GM21619 (cell line): ENCODE measurements around the gene CFAP54.
"Not testable (repeated sequence)": the region's sequence is repeated elsewhere in the genome, so short reads cannot be mapped to it uniquely, and the experiment has no call there.

Source experiments
- ATAC-seq: cut with Tn5 transposase; IDR thresholded peaks from one replicate; pipeline ENCODE4 v1.9.1; 2021; ENCODE audit not compliant: unreplicated experiment

Gene CFAP54, protein sequence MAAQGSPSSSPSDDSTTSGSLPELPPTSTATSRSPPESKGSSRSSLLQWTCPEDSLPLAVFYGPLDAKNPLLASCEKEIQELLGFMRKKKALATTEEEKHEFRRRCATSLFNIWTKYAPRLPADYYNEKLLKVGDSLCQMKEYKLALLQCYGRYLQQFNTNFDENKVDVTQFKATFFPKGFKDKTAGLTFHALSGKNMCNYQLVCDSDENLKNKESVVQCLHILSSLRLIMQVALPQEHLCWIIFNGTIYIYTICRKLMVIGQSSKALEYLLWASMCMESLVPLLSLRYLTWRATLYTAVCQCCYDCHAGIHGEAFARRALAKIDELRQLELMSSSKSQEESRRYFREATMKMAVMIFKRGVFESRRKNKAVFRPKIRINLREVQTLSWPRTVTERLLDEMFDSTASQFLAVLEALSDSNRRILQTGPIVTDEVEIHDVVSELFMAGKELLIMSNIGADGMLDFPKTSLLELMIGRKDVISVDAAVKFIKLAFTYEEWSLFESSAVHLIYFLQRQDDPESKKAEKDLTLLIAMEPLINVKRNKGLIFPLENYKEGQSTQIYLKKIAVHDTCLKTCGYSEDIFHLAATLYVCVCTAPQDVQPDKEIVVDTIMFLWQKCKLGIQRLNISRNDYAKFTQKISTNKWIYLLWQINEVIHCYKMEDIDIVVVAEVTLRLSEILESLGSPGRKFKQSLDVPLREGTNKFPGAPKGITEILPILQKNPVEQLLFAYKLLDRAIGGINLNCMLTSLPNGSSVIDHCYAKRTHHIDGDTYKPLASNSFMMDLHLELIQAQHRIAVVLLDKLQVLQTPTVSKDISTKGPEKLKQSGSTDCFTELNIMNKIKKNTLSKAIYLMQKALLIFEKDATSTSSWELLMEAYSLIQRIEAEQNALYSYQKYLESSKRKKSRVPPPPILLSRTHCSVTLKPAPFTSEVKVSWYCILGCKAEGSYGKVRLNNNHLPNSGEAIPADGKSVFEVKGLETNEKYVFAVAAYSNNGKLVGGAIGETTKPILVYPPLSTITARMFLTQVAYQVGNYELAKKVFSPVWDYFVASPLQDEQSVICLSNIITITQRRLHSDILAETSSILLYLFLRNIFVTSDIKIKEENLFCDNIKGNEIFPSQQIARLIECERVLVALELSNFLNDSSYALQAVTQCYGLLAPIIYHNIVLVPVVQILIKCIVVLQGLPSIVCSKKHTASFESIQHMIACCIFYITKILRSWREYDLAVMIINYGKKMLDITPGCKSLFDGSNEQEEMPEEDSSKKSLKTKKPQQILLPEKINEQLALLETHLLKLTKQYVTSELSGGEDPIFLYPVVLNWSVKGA (N-terminal part only)

DNA sequence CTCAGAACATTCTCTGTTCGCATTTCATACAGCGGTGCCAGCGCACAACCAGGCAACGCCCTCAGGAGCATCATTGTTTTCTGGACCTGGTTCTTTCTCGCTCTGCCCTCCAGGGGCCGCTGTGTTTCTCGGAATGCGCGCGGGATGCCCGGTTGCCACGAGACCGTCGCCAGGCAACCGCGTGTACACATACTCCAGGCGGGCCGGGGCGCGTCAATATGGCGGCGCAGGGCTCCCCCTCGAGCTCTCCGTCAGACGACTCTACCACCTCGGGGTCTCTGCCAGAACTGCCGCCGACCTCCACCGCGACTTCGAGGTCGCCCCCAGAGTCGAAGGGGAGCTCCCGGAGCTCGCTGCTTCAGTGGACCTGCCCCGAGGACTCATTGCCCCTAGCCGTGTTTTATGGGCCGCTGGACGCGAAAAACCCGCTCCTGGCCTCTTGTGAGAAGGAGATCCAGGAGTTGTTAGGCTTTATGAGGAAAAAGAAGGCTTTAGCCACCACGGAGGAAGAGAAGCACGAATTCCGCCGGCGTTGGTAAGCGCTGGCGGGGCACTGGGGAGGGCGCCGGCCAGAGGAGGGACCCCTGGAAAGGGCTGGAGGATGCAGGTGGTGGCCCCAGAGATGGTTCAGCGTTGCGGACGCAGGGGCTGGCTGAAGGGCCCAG is at the start of gene CFAP54:
Gene CFAP54, plus strand, starts transcription at position 186 of the 665 bp plus-strand sequence. Its CDS starts 33 bp downstream, at position 219.
- peak; percentile 90 for ATAC-seq

DNA sequence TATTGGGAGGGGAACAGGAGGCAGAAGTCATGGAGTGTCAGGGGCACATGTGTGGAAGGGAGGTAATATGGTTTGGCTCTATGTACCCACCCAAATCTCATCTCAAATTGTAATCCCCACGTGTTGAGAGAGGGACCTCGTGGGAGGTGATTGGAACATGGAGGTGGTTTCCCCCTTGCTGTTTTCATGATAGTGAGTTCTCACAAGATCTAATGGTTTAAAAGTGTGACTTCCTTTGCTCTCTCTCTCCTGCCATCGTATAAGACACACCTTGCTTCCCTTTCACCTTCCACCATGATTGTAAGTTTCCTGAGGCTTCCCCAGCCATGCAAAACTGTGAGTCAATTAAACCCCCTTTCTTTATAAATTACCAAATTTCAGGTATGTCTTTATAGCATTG is 47.6 kb upstream of the CFAP54 start:
- ATAC-seq: no peak

DNA sequence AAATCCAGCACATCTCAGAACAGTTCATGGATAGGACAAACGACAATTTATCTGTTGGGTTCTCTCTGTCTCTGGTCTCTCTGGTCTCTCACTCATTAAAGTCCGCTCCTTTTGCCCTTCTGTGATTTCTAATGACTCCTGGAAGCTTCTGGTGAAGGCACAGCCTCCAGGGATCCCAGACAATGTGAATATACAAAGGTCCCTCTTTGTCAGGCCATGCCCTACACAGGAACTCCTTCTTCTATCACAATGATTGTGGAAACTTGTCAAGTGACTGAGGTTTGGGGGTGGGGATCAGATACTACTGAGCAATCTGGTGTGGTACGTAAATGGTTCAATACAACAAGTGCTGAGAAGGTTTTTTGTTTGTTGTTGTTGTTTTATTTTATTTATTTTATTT is 46.5 kb upstream of the CFAP54 start:
- ATAC-seq: no peak

DNA sequence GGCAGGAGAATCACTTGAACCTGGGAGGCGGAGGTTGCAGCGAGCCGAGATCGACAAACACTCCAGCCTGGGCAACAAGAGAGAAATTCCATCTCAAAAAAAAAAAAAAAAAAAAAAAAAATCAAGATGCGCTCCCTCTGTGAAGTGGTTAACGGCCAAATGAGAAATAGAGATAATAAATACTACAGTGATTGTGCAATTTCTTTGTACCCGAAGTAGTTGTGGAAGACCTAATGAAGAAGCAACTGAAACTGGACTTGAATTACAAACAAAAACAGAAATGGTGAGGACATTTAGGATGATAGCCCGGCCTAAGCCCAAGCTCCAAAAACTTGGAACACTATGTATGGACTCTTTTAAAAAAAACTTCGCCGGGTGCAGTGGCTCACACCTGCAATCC is 45.0 kb upstream of the CFAP54 start:
- ATAC-seq: no peak

DNA sequence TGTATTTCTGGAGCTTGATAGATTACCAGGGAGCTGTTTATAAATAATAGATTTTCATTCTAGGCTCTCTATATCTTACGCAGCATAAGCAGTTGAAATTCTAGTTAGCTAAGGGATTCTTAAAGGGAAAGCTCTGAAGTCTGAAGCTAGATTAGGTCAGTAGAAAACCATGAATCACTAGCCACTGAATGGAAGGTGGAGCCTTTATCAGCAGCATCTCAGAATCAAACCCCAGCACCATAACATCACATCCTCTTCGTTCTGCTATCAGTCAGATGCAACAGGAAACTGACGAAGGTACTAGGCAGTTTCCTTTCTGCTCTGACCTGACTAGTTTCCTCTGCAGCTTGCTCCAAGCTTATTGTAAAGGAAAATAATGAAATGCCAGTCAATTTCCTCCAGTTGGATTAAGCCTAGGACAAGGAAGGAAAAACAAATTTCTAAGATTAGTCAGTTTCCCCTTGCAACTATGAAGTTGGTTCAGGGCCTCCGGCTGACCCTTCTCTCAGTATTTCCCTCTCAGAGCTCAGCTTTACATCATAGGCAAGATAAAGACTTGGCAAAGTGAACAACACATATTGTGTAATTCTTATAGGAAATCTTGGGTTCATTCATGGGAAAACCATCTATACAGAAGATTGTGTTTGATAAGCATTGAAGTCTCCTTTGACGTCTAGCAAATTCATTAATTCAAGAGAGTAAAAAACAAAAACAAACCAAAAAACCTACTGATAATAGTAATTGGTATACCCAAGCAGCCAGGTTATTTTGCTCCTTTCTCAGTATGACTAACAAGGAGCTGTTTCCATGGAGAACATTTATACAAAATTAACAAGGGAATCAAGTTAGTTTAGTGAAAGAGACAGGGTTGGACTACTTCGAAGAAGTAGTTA is 43.4 kb upstream of the CFAP54 start:
- peak; percentile 98 for ATAC-seq

DNA sequence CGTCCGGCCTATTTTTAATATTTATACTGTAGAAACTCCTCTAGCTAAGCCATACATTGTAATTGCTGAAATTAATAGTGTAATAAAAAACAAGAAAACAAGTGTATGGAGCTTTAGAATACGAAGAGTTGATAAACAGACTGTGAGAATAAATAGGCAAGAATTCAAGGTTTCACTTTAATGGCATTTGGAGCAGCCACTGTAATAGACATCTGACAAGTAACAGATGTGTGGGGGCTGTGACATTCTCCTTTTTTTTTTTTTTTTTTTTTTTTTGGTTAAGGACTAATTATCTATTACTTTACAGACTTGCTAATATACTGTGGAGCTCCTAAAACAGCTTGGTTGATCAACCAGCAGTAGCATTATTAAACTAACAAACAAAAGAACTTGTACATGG is 42.1 kb upstream of the CFAP54 start:
- no peak for ATAC-seq

DNA sequence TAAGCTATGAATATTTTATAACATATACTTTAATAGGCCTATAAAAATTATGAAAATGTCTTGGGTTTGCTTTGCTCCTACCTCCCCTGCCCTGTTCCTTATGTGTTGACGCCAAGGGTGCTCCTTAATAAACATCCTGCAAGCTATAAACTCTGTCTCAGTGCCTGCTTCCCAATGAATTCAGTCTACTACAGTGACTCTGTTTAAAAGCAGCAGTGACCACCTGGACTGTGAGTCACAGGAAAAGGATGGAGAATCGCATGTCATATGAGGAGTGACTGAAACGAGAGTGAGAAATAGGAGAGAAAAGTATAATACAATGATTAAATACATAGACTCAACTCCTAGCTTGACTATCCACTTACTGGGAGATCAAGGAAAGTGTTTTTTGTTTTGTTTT is 41.1 kb upstream of the CFAP54 start:
- no peak for ATAC-seq

DNA sequence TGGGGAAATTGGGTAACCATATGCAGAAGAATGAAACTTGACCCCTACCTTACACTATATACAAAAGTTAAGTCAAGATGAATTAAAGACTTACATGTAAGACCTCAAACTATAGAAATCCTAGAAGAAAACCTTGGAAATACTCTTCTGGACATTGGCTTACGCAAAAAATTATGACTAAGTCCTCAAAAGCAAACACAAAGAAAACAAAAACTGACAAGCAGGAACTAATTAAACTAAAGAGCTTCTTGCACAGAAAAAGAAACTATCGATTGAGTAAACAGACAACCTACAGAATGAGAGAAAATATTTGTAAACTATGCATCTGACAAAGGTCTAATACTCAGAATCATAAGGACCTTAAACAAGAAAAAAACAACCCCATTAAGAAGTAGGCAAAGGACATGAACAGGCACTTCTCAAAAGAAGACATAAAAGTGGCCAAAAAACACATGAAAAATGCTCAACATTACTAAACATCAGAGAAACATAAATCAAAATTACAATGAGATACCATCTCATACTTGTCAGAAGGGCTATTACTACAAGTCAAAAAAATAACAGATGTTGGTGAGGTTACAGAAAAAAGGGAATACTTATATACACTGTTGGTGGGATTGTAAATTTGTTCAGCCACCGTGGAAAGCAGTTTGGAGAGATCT is 37.0 kb upstream of the CFAP54 start:
- no peak for ATAC-seq

DNA sequence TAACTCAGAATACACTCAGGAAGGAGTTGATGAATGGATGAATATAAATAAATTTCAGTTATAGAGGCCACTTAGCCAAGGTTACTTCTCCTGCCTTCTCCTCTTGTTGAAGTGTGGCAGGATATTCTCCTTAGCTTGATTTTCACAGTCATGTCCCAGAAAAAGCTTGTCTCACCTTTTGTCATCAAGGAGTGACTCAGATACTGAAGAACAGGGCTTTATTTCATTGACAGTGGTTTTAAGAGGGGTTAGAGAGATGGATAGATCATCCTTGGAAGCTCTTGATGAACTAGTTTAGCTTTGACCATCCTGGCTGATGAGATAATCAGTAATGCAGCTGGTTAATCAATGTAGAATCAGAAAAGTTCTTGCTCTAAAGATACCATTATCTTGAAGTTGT is 35.0 kb upstream of the CFAP54 start:
- no peak for ATAC-seq

DNA sequence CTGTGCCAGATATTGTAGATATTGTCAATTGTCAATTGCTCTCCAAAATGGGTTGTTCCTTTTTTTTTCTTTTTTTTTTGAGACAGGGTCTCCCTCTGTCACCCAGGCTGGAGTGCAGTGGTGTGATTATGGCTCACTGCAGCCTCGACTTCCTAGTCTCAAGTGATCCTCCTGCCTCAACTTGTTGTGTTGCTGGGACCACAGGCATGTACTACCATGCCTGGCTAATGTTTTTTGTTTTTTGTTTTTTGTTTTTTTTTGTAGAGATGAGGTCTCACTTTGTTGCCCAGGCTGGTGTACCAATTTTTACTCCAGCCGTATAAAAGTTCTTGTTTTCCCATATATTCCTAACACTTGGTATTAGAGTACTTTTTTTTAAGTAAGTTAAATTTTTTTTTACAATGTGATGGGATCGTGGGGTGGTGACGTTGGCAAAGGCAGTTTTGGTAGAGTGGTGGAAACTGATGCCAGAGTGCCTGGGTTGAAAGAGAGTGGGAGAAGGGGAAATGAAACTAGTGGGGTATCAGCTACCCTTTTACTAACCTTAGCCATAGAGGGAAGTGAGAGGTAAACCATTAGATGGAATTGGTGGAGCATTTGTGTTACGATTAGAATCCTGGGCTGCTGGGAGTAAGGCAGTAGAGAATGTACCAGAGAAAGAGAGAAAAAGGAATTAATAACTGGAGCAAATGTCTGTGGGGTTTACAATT is 33.0 kb upstream of the CFAP54 start:
- ATAC-seq: peak; percentile 89

DNA sequence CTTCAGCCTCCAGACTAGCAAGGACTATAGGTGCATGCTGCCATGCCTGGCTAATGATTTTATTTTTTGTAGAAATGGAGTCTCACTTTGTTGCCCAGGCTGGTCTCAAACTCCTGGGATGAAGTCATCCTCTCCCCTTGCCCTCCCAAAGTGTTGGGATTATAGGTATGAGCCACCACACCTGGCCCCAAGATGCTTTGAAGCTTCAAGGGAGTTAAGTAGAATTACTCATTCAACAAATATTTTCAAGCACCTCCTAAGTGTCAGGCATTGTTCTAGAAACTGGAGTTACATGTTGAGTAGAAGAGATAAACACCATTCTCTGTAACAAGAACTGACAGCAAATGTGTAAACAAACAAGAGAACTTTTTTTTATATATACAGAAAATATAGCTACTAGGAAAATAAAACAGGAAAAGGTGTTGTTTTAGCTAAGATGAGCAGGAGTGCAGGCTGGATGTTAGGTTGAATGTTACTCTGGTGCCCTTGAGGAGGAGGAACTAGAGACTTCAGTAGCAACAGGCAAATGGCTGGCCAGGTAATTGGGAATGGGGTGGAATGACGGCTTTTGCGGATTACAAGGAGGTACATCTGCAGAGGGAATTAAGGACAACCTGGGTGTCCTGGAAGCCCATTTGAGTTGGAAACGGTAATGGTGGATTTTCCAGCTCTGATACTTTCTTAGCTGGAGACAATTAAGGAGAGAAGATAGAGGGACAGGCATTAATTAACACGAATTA is 32.0 kb upstream of the CFAP54 start:
- no peak for ATAC-seq

DNA sequence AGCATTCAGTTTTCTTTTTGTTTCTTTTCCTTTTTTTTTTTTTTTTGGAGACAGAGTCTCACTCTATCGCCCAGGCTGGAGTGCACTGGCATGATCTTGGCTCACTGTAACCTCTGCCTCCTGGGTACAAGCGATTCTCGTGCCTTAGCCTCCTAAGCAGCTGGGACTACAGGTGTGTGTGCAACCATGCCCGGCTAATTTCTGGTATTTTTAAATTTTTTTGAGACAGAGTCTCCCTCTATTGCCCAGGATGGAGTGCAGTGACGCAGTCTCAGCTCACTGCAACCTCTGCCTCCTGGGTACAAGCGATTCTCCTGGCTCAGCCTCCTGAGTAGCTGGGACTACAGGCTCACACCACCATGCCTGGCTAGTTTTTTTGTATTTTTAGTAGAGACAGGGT is 30.1 kb upstream of the CFAP54 start:
- not testable (repeated sequence) for ATAC-seq

DNA sequence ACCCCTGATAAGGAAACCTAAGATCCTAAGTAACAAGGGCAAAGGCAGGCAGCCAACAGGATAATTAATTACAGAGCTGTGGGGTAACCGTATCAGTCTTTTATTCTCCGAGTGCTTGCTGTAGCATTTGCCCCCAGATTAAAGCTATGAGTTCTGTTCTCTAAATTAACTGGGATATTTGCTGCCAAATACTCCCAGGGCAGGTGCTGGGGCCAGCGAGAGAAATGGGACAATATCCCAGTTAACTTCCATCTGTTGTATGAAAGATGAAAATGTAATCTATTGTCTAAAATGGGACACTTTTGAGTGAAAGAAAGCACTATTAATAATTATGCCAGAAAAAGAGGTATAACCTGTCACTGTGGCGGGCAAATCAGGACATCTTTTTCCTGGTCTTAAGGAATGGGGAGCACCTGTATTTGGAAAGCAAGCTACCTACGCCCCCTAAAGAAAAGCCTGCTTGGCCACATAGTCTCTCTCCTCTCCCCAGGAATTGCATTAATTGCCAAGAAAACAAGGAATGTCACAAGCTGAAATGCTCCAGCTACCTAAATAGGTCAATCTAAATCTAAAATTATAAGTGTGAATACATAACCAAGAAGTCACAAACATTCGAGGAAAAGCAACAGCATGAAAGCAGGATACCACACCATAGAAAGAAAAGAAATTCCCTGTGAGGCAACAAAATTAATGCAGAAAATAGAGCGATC is 26.7 kb upstream of the CFAP54 start:
- no peak for ATAC-seq

DNA sequence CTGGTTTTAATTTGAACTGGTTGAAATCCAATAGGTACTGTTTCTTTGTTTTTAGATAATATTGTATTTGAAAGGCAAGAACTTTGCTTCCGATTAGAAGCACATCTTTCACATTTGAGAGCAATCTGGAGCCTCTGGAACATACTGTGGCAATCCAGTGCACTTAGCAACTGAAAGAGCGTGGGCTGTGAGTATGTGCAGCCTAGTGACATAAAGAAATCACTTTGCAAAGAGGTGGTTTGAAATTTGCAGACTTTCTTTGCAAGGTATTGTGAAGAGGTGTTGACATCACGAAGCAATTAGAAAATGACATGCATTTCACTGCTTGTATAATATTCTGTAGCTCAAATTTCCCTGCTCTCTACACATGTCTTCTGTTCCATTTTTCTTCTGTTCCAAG is 23.5 kb upstream of the CFAP54 start:
- ATAC-seq: no peak

DNA sequence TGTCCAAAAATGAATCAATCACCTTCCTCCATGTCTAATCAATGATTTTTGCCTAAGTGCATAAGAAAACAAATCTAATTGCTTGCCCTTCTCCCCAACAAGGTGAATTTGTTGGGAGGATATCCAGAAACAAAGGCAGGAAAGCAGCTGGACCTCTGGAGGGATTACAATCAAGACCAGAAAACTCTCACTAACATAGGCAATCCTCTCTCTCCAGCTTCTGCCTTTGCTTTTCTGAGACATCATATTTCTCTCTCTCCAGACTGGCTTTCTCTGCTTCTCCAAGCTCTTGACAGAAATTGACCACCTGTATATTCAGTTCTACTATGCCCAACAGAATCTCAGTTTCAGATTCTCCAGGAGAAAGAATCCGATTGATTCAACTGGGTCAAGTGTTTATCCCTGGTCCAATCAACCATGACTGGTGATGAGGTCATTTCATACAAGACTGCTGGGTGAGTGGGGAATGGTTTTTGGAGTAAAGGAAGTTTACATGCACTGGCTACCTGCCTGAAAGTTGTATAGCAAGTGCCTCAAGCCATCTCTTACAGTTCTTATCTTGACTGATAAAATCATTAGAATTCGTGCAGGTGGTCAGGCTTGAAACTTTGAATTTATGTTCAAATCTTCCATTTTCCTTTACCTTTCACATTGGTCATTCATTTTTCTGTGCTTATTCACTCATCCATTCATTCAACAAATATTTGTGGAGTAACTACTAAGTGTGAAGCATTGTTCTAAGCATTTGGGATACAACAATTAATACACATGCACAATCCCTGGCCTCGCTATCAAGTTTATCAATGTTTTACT is 22.2 kb upstream of the CFAP54 start:
- no peak for ATAC-seq

DNA sequence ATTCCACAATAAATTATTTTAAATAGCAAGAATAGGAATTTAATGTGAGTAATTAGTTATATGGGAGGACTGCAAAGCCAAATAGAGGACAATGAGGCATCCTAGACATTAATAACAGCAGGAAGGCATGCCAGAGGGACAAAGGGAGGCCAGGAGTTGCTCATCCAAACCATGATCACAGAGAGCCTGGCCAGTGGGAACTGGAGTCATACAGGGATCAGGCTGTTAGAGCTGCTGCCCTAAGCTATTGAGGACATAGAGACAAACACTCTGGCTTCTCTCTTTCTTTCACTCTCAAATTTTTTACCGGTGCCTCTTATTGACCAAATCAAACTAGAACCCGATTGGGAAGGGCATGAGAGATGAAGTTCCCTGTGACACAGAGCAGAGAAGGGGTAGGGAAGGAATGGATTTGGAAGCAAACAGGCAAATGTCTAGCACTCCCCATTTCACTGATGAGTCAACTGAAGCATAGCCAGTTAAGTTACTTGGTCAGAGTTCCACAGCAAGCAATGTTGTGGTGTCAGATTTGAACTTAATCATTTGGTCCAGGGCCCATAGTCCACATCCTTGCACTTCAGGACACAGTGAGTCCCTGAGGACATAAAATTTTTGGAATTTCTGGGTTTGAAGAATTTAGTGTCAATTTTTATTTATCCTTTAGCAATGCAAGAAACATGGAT is 17.9 kb upstream of the CFAP54 start:
- ATAC-seq: no peak
